T-helper 1 cell treated with Interleukin-12 subunit alpha and Interleukin-12 subunit beta and Interleukin-4 antibody, amounts not matched to agents 30 ng/mL and 1 ng/mL, for 36 hours (primary cell): ENCODE results near the gene CAPRIN1. TPM values are rescaled to one million over a fixed set of nuclear protein-coding genes. Genes with fewer than 3 reads are reported as not detected.

ENCODE experiments used
- intact Hi-C: fragments of 100-400 bp; cut with micrococcal nuclease; formaldehyde crosslinking; loops from one replicate; pipeline ENCODE4 v1.15.1; 2024
- total RNA-seq: library from RNA; stranded (reverse); gene quantifications from 2 replicates; pipeline ENCODE4 v1.2.3, GENCODE V29; 2022

The CAPRIN1 gene
- total RNA-seq, 1 donor from 2014 or later, result 225 TPM

GRCh38 chr11:34136420-34136819, 84.9 kb downstream of the CAPRIN1 start:
- intact Hi-C loops, result no loop called here

GRCh38 chr11:34139346-34139745, 87.8 kb downstream of the CAPRIN1 start:
- intact Hi-C loops, result no loop called here

- intact Hi-C loops, result no loop called here
Observed at GRCh38 chr11:34140149-34140548, 88.6 kb downstream of the CAPRIN1 start.

- intact Hi-C loops, result no loop called here
Observed at GRCh38 chr11:34143048-34143447, 91.5 kb downstream of the CAPRIN1 start.

GRCh38 chr11:34145073-34145472, 93.5 kb downstream of the CAPRIN1 start:
- intact Hi-C loops, result no loop called here

GRCh38 chr11:34145847-34146381, 94.4 kb downstream of the CAPRIN1 start:
- intact Hi-C loops, result no loop called here

- intact Hi-C loops, result no loop called here
Observed at GRCh38 chr11:34146411-34146810, 94.9 kb downstream of the CAPRIN1 start.

GRCh38 chr11:34146866-34147265, 95.3 kb downstream of the CAPRIN1 start:
- intact Hi-C loops, result no loop called here

GRCh38 chr11:34147581-34147980, 96.0 kb downstream of the CAPRIN1 start:
- intact Hi-C loops, result no loop called here

GRCh38 chr11:34148504-34149165, 97.1 kb downstream of the CAPRIN1 start:
- intact Hi-C loops, result no loop called here

GRCh38 chr11:34149274-34149673, 97.7 kb downstream of the CAPRIN1 start:
- intact Hi-C loops, result no loop called here

- intact Hi-C loops, result no loop called here
Observed at GRCh38 chr11:34149786-34150185, 98.3 kb downstream of the CAPRIN1 start.

- intact Hi-C loops, result loop anchor here (1.0 kb wide), 1 partner anchor 209 kb away; no protein-coding TSS in a partner anchor
Observed at GRCh38 chr11:34150494-34151151, 99.1 kb downstream of the CAPRIN1 start.

Other genes starting within 250 kb of the CAPRIN1 start
- gene LMO2, start 159.7 kb upstream of the CAPRIN1 start, total RNA-seq, result 0.12 TPM in 1 of 2 replicates, not detected in the other
- gene NAT10, start 53.9 kb downstream of the CAPRIN1 start, total RNA-seq, result 90.0 and 95.2 TPM in 2 replicates